Right forelimb (tissue), 1 donor: Measurements from ENCODE around the gene ENGASE.
A peak's percentile ranks its signal among the peaks of the same experiment; 100 is the strongest.
"Not testable (repeated sequence)": the region's sequence is repeated elsewhere in the genome, so short reads cannot be mapped to it uniquely, and the experiment has no call there.

Source experiments
- DNase-seq: peaks from one replicate; pipeline ENCODE4 v3.0.0-alpha.2; 2018

Gene ENGASE, protein sequence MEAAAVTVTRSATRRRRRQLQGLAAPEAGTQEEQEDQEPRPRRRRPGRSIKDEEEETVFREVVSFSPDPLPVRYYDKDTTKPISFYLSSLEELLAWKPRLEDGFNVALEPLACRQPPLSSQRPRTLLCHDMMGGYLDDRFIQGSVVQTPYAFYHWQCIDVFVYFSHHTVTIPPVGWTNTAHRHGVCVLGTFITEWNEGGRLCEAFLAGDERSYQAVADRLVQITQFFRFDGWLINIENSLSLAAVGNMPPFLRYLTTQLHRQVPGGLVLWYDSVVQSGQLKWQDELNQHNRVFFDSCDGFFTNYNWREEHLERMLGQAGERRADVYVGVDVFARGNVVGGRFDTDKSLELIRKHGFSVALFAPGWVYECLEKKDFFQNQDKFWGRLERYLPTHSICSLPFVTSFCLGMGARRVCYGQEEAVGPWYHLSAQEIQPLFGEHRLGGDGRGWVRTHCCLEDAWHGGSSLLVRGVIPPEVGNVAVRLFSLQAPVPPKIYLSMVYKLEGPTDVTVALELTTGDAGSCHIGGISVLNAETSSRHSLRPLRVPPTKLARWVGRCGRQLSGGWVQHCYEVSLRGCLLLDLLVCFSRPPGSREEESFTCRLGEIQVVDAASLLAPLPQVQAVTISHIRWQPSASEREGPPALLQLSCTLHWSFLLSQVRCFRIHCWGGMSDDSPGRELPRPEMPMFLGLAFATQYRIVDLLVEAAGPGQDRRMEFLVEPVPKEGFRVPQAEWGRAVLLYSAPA

DNA sequence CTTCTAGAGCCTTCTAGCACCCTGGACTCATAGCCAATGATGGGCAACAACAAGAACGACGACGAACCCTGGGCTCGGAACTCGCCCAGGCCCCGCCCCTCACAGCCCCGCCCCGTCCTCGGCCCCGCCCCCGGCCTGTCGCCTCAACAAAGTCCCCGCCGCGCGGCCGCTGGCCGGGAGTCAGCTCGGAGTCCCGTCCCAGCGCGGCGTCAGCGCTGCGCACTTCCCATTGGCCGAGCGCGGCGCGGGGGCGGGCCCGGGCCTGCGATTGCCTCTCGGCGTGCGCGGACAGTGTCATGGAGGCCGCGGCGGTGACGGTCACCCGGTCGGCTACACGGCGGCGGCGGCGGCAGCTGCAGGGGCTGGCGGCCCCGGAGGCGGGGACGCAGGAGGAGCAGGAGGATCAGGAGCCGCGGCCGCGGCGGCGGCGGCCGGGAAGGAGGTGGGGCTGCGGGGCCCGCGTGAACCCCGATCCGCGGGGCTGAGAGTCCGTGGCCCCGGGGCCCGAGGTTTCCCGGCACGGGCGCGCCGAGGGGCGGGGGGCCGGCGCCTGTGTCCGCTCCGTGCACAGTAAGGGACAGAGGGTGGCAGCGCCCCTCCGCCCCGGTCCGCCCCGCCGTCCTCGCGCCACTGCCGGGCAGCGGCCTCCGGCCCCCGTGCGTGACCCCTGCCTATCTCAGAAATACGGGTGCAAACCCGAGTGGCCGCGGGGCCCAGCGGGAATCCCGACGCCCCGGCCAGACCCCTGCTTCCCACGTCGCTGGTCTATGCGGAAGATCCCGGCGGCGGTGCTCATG lies at the start of gene ENGASE:
TSS of gene ENGASE (plus strand) at position 176 of the 797 bp plus-strand sequence. CDS start at position 297, 121 bp downstream.
- peak; percentile 96 for DNase-seq

DNA sequence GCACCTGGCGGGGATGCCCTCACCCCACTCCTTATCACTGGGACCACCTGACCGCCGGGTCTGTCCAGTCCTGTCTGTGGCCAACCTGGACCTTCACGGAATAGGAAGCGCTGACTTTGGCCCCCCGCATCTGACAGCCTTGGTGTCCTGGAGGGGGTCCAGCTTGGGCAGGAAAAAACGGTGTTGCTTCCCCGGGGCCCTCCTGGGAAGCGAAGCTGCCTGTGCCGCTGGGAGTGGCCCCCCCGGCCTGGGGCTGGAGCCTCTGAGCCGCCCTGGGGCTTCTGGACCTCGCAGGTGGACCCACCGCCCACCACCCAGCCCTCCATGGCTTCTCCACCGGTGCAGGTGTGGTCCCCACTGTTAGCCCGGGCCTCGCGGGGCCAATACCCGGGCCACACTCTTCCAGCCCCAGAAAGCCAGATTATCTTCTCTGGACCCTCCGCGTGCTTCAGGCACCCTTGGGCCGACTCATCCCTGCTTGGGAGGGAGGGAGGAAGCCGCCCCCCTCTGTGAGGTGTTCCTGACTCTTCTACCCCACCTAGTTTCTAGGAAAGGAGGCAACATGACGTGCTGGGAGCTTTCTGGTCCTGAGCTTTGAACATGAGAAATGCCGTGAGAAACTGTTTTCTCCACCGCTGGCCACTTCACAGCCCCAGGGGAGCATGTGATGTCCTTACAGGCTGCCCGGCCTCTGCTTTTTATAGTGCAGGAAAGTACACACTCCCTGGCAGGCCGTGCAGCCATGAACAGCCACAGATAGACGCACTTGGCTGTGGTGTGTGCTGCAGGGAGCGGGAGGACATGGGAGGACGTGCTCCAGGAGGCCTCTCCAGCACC lies 49.5 kb upstream of the ENGASE start:
- no peak for DNase-seq

GRCh38 chr17:79026376-79027273 lies 48.0 kb upstream of the ENGASE start:
- no peak for DNase-seq

- no peak for DNase-seq
These were observed 47.2 kb upstream of the ENGASE start for GRCh38 chr17:79027274-79027924.

- no peak for DNase-seq
These were observed 46.6 kb upstream of the ENGASE start for GRCh38 chr17:79027925-79028491.

GRCh38 chr17:79028496-79029326 lies 45.9 kb upstream of the ENGASE start:
- DNase-seq: no peak

DNA sequence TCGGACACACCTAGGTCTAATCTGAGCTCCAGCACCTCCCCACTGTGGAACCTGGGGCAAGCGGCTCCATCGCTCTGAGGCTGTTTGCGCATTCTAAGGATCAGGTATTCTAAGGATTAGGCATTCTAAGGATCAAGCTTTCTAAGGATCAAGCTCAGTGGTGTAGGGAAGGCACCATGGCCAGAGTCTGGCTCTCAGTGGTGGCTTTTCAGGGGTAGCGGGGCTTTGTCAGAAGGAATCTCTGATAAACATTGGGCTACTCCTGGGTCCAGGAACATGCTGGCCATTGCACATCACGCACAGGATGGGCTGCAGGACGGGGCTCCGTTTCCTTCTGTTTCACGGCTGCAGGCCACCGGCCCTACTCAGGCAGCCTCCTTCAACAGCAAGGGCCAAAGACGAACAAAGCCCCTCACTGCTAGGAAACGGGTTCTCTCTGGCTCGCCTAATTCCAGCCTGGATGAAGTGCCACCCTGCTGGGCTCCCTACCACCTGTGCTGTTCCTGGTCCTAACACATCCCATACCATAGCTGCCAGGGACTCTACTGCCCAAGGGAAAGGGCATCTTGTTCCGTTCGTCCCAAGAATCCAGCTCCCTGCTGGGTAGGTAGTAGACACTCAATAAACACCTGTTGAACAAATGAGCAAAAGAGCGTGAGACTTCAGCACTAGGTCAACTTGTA lies 45.2 kb upstream of the ENGASE start:
- DNase-seq: no peak

GRCh38 chr17:79030636-79031035 lies 44.0 kb upstream of the ENGASE start:
- not testable (repeated sequence) for DNase-seq

DNA sequence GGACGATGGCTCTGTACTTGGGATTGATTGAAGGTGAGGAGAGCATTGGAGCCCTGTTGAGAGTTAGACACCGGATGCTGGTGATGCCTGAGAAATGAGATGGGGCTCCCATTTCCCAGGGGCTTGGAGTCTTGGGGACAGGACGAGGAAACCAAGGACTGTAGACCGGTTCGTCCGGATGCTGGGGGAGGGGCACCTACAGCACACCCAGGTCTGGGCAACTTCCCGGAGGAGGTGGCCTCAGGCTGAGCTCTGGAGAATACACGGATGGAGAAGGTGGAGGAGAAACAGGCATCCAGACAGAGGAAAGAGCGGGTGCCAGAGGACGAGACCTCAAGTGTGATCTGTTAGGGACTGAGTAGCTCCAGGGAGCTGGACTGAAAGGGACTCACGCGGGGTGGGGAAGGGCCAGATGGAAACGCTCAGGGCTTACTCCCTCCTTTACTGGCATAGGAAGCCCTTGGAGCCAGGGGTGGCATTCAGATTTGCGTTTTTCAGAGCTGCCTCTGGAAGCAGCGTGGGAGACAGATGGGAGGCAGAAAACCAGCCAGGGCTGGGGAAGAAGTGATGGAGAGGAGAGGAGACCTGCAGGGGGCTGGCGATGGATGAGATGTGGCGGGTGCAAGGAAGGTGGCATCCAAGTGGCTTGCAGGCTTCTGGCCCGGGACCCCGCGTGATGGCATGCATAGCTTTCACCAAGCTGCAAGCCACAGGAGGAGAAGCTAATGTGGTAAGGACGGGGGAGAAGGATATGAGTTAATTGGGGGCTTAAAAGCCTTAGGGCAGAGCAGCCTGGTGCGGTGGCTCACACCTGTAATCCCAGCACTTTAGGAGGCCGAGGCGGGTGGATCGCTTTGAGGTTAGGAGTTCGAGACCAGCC lies 42.4 kb upstream of the ENGASE start:
- peak; percentile 26 for DNase-seq

GRCh38 chr17:79033046-79033616 lies 41.5 kb upstream of the ENGASE start:
- peak; percentile 37 for DNase-seq

- DNase-seq: peak; percentile 73
These were observed 40.7 kb upstream of the ENGASE start for GRCh38 chr17:79033741-79034501.

DNA sequence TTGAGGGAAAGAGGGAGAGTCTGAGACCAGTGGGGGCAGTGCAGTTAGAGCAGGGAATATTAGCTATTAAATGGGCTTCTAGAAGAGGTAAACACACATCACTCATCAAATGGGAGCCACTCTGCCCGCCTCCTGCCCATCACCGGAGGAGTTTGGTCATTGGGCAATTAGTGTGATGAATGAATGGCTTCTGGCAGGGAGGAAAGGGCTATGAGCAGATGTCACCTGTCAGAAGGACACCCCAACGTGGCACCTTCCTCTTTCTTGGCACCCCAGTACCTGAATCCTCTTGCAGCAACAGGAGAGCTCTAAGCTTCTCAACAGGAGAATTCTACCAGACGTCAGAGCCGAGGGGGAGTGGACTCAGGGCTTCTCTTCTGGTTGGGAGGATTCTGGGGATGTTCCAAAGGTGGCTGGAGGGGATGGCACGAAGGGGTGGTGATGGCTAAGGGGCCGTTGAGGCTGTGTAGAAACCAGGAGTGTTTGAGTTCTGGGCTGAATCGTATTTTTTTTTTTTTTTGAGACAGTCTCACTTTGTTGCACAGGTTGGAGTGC lies 39.6 kb upstream of the ENGASE start:
- DNase-seq: peak; percentile 30

GRCh38 chr17:79035686-79036085 lies 38.9 kb upstream of the ENGASE start:
- peak; percentile 9 for DNase-seq

DNA sequence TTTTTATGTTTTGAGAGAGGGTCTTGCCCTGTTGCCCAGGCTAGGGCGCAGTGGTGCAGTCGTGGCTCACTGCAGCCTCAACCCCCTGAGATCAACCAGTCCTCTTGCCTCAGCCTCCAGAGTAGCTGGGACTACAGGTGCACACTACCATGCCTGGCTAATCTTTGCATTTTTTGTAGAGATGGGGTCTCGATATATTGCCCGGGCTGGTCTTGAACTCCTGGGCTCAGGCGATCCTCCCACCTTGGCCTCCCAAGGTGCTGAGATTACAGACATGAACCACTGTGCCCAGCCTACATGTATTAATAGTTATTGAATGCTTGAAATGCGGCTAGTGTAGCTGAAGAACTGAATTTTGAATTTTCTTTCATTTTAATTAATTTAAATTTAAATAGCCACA lies 38.4 kb upstream of the ENGASE start:
- no peak for DNase-seq

GRCh38 chr17:79036596-79036995 lies 38.0 kb upstream of the ENGASE start:
- DNase-seq: peak; percentile 12

- DNase-seq: no peak
These were observed 36.0 kb upstream of the ENGASE start for GRCh38 chr17:79038545-79039135.
